HG03354 (cell line): Measurements from ENCODE around the gene TXNDC12.
A peak's percentile ranks its signal among the peaks of the same experiment; 100 is the strongest.
"Not testable (repeated sequence)": the region's sequence is repeated elsewhere in the genome, so short reads cannot be mapped to it uniquely, and the experiment has no call there.

Source experiments
- ATAC-seq: cut with Tn5 transposase; IDR thresholded peaks from one replicate; pipeline ENCODE4 v1.9.1; 2021; ENCODE audit warnings: mild to moderate bottlenecking; ENCODE audit not compliant: unreplicated experiment, poor library complexity, severe bottlenecking

Gene TXNDC12

GRCh38 chr1:52054496-52055065 is 410 bp downstream of the TXNDC12 start:
- ATAC-seq: no peak

GRCh38 chr1:52053862-52054261 is 1.1 kb downstream of the TXNDC12 start:
- ATAC-seq: no peak

- ATAC-seq: not testable (repeated sequence)
Measured at GRCh38 chr1:52049337-52049736, 5.7 kb downstream of the TXNDC12 start.

DNA sequence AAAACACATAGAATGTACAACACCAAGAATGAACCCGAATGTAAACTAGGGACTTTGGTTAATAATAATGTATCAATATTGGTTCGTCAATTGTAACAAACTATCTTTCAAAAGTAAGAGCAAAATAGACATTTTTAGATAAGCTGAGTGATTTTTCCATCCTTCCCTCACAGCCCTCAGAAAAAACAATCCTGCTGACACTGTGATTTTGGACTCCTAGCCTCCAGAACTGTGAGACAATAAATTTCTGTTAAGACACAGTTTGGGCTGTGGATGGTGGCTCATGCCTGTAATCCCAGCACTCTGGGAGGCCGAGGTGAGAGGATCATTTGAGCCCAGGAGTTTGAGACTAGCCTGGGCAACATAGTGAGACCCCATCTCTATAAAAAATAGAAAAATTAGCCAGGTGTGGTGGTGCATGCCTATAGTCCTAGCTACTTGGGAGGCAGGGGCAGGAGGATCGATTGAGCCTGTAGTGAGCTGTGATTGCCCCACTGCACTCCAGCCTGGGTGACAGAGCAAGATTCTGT is 9.3 kb downstream of the TXNDC12 start:
- ATAC-seq: not testable (repeated sequence)

- no peak for ATAC-seq
Measured at GRCh38 chr1:52045236-52045635, 9.8 kb downstream of the TXNDC12 start.

GRCh38 chr1:52041551-52042185 is 13.3 kb downstream of the TXNDC12 start:
- no peak for ATAC-seq

- ATAC-seq: no peak
Measured at GRCh38 chr1:52037909-52038308, 17.1 kb downstream of the TXNDC12 start.

DNA sequence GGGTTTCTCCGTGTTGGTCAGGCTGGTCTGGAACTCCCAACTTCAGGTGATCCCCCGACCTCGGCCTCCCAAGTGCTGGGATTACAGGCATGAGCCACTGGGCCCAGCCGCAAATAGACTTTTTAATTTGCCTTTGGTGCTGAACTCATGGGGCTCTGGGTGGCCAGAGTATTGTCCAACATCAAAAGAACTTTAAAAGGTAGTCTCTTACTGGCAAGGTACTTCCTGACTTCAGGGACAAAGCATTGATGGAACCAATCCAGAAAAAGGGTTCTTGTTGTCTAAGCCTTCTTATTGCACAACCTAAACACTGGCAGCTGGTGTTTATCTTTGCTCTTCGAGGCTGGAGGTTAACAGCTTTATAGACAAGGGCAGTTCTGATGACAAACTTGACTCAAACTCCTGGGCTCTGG is 17.6 kb downstream of the TXNDC12 start:
- ATAC-seq: no peak

DNA sequence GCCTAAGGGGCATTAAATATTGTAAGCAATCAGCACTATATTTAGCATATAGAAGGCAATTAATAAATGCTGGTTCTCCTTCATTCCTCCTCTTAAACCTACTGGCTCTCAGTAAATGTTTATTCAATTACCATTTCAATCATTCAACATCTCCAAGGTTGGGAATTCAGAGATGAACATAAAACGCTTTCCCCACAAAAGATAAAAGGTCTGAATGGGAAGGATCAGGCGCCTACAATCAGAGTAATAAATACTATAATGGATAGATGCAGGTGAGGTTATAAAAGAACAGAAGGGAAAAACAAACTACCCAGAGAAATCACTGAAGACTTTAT is 21.0 kb downstream of the TXNDC12 start:
- no peak for ATAC-seq

- ATAC-seq: peak; percentile 91
Measured at GRCh38 chr1:52033190-52034049, 21.6 kb downstream of the TXNDC12 start, which contains the start of gene KTI12. TSS of gene KTI12 (minus strand) at chr1:52033810. CDS start at chr1:52033761, 49 bp downstream.

GRCh38 chr1:52032785-52033131 is 22.2 kb downstream of the TXNDC12 start:
- ATAC-seq: peak; percentile 43

DNA sequence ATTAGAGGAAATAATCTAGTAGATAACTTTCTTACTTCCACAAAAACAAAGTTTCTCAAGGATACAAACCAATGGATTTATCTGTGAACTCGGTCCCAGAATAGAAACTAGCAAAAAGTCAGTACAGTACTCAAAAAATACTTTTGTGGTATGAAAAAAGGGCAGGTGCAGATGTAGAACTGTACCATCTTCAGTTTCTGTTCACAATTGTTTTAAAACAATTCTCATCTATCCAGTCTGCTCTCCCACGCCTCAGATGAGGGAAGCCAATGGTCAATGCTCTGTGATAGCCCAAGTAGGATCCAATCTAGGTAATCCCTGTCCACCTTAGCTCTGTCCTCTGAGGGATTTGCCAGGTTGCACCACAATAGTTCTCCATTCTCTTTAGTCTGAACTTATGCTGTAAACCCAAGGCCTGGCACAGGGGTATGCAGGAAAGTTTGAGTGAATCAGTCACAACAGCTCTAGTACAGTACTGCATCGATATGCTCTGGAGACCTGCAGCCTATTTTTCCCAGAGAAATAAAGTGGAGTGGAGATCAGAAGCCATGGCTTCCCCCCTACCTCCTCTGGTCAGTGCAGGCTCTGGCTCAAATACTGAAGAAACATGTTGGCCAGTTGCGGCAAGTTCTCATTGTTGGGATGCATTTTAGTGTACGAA is 22.7 kb downstream of the TXNDC12 start:
- peak; percentile 35 for ATAC-seq

DNA sequence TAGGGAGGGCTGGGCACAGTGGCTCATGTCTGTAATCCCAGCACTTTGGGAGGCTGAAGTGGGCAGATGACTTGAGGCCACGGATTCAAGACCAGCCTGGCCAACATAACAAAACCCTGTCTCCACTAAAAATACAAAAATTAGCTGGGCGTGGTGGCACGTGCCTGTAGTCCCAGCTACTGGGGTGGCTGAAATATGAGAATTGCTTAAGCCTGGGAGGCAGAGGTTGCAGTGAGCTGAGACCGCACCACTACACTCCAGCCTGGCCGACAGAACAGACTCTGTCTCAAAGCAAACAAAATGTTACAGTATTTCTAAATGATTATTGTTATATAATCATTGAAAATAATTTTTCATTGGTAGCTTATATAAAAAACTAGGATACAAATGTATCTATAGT is 26.2 kb downstream of the TXNDC12 start:
- ATAC-seq: not testable (repeated sequence)

DNA sequence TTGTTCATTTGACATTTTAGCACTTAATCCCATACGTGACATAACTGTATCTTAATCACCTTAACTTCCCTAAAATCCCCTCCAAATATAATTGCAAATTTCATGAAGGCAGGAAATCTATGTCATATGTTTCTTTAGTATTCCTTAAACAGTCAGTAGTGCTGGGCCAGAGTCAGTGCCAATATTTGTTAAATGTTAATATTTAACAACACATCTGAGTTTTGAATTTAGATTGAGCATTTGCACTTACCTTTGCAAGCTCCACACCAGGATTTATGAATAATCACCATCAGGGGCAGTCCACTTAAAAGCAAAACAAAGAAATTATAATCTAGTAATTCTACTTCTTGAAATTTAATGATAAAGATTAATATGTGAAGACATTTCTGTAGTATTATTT is 26.7 kb downstream of the TXNDC12 start:
- no peak for ATAC-seq

DNA sequence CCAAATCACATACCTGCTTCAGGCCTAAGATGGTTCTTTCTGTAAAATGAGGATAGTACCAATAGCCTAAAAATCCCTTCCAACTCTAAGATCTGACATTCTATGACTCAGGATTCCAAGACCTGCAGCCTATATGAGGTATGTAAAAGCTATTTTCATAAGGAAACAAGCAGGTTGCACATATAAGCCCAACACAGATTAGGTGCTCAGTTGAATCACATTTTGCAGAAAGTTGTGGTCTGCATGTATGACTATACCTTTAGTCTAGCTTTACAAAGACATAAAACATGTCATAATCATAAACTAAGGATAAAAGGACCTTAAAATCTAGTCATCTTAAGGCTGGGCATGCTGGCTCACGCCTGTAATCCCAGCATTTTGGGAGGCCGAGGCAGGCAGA is 28.7 kb downstream of the TXNDC12 start:
- no peak for ATAC-seq

GRCh38 chr1:52022133-52022532 is 32.9 kb downstream of the TXNDC12 start:
- no peak for ATAC-seq

DNA sequence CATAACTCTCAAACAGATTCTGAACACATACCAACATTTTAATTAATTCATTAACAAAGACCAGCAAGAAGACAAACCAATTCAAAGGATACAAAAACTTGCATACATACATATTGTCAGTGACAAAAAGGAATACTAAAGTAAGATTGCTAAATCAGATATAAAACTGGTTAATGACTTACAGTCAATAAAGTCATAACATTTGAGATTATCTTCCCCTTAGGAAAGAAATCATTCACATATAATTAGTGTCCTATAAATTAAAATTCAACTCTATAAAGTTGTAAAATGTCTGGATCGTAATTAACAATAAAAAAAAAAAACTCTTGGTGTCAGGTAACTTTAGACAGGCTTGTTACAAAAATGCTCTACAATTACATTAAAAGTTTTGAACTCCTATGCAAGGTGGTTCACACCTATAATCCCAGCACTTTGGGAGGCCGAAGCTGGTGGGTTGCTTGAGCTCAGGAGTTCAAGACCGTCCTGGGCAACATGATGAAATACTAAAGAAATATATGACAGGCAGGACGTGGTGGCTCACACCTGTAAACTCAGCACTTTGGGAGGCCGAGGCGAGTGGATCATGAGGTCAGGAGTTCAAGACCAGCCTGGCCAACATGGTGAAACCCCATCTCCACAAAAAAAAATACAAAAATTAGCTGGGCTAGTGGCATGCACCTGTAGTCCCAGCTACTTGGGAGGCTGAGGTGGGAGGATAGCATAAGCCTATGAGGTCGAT is 46.8 kb downstream of the TXNDC12 start:
- ATAC-seq: no peak

DNA sequence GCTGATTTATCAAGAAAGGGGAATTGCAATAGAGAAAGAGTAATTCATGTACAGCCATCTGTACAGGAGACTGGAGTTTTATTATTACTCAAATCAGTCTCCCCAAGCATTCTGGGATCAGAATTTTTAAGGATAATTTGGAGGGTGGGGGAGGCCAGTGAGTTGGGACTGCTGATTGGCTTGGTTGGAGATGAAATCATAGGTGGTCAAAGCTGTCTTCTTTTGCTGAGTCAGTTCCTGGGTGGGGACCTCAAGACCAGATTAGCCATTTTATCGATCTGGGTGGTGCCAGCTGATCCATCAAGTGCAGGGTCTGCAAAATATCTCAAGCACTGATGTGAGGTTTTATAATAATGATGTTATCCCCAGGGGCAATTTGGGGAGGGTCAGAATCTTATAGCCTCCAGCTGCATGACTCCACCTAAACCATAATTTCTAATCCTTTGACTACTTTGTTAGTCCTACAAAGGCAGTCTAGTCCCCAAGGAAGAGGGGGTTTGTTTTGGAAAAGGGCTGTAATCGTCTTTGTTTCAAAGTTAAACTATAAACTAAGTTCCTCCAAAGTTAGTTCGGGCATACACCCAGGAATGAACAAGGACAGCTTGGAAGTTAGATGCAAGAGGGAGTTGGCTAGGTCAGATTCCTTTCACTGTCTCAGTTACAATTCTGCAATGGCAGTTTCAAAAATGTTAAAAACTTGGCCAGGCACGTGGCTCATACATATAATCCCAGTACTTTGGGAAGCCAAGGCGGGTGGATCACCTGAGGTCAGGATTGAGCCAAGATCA is 47.6 kb downstream of the TXNDC12 start:
- no peak for ATAC-seq

- not testable (repeated sequence) for ATAC-seq
Measured at GRCh38 chr1:52006081-52006553, 48.9 kb downstream of the TXNDC12 start.
